ENCODE data around the gene FAM20C.
"Not testable (repeated sequence)": the region's sequence is repeated elsewhere in the genome, so short reads cannot be mapped to it uniquely, and the experiment has no call there.

The FAM20C gene

DNA sequence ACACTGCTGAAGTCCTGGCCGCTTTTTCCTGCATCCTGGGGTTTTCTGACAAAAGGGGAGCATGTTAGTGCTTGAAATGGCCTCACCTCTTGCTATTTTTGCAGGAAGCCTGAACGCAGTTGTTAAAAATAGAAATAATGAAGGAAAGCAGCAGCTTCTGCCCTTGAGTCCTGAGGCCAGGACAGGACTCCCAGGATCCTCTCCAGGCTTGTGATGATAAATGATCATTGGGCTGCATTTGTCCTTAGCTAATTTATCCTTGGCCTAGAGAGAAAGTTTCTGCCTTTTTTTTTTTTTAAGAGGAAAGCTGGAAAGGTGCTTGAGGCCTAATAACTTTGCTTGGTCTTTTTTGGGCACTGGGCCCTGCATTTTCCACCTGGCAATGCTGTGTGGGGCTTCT, 17.7 kb upstream of the FAM20C start:
- DNase-seq: no peak

DNA sequence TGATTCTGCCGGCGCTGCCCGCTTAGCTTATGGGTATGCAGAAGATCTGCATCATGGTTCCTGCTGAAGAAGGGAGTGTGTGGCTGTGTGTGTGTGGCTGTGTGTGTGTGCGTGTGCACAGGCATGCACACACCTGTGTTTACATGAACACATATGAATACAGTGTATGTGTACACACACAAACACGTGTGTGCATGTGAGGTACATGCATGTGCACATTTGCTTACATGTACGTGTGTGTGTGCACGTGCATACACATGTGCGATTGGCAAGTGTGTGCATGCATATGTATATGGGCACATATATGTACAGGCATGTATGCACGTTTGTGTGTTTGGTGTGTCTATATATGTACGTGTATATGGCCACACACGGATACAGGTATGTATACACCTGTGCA, 16.4 kb upstream of the FAM20C start:
- no peak for DNase-seq

- DNase-seq: no peak
Measured at GRCh38 chr7:176381-176780, 16.0 kb upstream of the FAM20C start.

DNA sequence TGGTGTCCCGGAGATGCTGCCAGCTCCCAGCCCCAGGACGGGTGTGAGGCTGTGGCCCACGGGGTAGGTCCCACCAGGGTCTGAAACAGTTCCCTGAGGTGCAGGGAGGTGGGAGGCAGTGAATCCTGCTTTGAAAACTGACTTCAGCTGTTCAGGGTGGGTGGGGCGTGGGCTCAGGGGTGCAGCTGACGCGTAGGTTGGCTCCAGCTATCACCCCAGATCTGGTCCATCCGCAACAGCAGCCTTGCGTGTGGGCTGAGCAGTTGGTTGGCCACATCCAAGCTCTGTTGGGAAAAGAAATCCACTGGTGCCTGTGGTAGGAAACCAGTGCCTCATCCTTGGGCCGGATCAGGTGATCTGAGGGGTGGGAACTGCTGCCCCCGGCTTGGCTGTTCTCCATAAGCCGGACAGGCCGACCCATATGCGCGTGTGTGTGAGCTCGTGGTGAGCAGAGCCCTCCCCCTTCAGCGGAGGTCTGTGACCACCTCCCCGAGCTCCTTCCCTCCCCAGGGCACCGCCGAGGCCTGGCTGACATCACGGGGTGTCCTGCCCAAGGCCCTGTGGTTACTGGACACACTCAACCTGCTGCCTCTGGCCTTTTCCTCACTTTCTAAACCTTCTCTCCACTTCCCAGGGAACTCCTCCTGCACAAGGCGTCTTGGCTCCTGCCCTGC, 15.4 kb upstream of the FAM20C start:
- no peak for DNase-seq

DNA sequence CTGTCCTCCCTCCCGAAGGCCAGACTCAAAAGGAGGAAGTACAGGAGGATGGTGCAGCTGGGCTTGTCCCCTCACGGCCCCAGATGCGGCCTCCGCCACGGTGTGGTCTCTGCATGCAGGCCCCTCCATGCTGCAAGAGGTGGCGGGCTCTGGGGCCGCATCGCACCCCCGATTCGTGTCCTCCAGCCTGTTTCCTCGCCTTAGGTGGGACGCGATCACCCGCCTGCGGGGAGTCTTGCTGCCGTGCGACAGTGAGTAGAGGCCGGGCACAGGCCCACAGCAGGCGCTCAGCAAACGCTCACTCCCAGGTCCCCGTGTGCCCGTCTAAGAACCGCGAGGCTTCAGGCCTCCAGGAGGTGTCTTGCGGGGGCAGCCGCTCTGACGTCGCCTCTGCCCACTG, 13.9 kb upstream of the FAM20C start:
- no peak for DNase-seq

DNA sequence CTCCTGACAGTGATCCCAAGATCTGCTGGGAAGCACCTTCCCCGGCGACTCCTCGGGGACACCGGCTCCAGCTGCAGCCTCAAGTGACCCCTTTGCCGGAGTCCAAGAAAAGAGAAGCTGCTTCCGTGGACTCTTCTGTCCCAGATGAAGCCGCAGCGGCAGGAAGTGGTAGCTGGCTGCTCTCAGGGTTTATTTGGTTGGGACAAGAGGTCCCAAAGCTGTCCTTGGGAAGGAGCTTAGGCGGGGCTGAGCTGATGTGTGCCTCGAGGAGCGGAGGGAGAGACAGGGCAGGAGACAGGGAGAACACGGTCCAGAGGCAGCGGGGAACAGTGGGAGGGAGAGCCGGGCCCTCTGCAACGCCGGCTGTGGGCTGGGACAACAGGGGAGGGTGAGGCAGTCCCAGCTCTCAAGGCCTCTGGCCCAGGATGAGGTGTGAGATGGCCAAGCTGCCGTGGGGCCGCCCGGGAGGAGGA, 13.1 kb upstream of the FAM20C start:
- no peak for DNase-seq

GRCh38 chr7:179948-180694, 12.2 kb upstream of the FAM20C start:
- no peak for DNase-seq

DNA sequence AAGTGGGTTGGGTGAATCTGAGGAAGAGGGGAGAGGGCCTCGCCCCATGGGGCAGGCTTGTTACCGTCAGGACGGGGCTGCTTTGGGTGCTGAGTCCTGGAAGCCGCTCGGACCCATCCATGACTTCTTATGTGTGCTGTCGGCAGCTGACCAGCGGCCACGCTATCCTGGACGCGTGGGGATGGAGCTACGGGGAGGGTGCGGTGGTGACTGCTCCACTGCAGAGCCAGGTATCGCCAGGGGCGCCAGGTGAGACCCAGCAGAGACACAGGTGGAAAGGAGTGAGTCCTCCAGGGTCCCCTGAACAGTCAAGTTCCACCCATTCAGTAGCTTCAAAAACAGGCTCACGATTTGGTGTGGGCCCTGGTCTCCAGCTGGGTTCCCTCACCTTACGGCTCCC, 10.6 kb upstream of the FAM20C start:
- no peak for DNase-seq

DNA sequence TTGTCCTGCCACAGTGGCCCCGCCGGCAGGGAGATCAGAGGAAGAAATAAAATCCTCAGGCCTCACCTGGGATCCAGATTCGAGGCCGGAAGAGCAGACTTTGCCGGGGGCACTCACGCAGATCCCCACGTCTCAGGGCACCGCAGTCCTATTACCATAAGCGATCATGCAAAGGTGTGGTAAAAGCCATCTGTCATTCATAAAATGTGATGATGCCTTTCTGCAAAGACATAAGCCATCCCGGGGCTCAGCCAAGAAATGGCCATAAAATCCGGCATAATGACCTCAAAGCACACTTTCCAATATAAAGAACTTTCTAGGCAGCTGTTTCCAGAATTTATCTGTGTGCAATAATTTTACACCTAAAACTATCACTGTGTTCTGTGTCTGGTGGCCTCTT, 9.9 kb upstream of the FAM20C start:
- DNase-seq: not testable (repeated sequence)

GRCh38 chr7:183496-184292, 8.7 kb upstream of the FAM20C start:
- DNase-seq: no peak

GRCh38 chr7:184294-185264, 7.8 kb upstream of the FAM20C start:
- no peak for DNase-seq

DNA sequence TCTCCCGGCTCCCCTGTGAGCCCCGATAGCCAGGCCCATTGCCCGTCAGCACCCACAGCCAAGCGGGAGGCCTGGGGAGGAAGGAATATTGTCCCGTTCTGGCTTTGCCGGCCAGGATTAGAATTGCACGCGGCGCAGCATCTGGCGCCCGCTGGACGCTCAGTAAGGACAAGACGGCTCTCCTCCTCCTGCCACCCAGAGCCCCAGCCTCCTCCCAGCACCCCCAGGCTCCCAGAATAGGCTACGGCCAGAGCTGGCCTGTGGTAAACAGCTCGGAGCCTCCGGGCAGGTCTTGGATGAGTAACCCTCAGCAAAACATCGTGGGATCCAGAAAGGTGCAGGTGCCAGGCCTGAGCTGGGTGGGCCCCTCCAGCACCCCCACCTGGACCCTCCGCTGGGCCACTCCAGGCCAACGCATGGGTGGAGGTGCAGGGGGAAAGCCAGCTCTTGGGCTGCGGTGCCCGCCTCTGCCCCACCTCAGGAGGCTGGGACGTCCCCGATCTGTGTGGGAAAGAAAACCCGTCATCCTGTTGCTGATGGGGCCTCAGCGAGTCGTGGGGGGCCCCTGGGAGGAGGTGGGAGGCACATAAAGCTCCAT, 5.8 kb upstream of the FAM20C start:
- DNase-seq: no peak

DNA sequence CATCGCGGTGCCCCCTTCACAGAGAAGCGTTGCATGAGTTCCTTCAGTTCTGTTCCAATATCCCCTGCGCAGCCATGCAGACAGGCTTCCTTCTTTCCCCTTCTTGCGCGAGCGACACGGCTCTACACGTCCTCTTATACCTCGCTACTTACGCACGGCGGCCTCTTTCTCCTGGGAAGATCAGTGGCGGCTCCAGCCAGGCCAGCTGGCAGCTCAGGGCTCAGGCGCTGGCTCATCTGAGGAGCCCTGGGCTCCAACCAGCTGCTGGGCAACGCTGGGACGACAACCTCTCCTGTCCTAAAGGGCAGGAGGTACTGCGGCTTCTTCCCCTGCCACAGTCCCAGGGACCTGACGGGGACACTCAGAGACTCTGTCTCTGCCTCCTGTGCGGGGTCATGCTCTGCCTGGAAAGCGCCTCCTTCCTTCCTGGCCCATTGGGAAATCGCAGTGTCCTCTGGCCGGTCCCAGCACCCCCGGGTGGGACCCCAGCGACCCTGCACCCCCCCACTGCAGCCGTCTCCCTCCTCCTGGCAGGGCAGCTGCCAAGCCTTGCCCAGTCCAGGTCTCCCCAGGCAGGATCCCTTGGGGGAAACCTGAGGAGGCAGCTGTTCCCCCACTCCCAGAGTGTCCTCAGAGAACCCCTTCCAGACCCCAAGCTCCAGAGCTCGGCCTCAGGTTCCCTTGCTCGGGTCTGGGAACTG, 5.0 kb upstream of the FAM20C start:
- no peak for DNase-seq

GRCh38 chr7:188174-188573, 4.2 kb upstream of the FAM20C start:
- DNase-seq: no peak

DNA sequence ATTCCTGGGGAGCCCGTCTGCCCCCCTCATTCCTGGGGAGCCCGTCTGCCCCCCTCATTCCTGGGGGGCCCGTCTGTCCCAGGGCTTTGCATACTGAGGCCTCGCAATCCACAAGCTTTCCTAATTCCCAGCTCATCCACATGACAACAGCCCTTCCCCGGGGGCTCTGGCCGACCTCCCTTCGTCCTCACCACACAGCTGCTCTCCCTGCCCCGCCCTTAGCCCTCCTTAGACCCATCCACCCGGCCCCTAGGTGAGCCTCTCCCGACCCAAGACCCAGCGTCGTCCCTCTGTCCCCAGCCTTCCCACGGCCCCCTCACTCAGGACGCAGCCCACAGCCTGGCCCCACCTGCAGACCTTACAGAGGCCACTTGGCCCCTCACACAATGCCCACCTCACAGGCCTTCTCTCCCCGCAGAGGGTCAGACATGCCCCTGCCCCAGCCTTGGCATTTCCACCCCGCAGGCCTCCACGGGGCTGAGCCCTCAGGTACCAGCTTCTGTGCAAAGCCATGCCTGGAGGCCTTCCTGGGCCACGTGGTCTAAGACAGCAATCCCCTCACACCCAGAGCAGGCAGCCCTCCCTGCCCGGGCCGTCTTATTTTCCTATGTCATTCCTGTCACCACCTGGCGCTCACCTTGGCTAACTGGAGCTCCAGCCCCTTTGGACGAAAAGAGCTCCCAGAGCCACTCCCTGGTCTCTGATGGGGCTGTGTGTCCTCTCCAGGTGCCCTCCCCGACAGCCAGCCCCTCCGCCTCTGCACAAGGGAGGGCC, 3.5 kb upstream of the FAM20C start:
- DNase-seq: no peak

GRCh38 chr7:189719-190118, 2.7 kb upstream of the FAM20C start:
- no peak for DNase-seq

DNA sequence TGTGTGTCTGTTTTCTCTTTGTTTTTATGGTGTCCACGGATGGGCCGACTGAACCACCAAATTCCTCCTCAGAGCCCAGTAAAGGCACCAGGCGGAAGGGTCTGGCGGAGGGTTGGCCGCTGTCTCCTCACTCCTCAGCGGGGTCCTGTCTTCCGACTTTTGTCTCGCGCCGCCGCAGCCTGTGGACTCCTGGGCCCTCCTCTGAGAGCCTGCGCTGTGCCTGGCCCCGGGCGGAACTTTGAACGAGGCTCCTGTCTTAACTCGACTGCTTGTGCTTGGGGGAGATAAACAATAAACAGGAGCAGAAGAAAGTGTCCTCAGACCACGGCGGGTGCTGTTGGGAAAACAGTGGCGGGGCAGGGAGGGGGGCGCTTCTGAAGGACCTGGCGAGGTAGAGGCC, 2.2 kb upstream of the FAM20C start:
- DNase-seq: no peak

DNA sequence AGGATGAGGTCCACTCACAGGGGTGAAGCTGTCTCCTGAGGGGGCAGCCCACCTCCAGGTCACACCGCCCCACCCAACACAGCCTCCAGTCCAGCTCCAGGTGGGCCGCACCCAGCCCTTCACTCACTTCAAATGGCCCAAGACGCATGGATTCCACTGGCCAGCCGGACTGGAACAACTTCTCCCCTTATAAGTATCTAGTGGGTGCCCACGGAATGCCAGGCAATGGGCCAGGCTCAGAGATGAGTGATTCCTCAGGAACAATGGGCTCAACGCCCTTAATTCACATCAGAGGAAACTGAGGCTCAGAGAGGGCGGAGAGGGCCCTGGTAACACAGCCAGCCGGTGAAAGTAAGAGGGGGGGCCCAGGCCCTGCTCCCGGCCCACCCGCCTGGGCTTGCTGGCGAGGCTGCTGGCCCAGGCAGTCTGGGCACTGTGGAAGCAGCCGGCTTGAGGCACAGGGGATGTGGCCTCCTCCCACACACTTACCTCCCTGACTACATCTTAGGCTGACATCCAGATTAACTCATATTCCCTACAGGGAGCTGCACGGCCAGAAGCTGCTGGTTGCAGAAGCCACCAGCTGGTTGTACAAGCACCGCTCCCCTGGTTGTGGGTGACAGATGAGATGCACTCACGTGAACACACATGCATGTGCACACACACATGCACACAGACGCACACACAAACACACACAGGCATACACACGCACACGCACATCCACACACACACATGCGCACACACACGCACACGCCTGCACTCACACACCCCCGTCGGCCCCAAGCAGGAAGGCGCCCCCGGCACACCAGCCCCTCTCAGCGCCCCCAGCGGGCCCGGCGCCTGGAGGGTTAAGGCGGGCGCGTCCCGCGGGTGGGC, 1.0 kb upstream of the FAM20C start:
- DNase-seq: peak; percentile 54

DNA sequence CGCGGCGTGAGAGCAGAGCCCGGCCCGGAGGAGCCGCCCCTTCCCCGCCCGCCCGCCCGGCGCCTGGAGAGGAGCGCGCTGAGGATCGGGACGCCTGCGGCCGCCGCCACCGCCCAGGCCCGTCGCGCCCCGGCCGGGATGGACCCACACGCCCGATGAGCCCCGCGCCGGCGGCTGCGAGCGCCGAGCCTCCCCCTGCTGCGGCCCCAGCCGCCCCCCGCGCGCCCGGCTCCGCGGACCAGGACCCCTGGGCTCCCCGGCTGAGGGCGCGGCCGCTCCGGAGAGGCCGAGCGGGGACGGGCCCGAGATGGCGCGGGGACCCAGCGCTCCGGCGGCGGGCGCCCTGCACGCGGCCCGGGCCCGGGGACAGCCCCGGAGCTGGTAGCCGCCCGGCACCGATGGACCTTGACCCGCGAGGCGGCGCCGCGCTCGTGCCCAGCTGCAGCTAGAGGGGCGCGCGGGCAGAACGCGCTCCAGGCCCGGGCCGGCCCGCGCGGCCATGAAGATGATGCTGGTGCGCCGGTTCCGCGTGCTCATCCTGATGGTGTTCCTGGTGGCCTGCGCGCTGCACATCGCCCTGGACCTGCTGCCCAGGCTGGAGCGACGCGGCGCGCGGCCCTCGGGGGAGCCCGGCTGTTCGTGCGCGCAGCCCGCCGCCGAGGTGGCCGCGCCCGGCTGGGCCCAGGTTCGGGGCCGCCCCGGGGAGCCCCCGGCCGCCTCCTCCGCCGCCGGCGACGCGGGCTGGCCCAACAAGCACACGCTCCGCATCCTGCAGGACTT, 520 bp downstream of the FAM20C start:
- peak; percentile 65 for DNase-seq

All from NCI-H146 (cell line).